ENCODE results near the gene FRS3.

DNA sequence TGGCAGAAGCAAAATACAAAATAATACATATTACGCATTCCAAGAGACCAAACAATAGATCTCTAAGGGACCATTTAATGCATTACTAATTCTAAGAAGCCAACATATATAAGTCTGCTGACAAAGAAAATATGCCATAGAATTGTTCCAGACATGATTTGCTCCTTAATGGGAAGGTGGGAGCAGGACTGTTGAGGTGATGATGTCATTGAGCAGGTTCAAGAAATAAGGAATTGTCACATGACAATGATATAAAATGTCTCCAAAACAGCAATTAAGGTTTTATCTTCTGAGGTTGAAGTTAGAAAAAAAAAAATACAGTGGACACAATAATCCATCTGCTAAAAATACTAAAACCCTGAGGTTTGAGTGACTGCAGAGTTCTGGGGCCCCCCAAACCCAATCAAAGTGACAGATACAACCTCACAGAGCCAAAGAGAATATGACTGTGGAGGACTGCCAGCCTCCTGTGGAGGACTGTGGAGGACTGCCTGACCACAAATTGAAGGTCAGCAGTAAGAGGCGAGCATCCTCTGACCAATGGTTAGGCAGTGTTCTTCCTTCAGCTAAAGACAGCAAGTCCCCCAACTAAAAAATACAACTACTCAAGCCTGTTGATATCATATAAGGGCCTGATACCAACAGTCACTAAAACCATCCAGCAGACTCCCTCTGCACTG lies 46.8 kb upstream of the FRS3 start:
- TF ChIP-seq EZH2 (IDR thresholded peaks at IDR 0.05; ENCODE audit: low read depth, unreplicated experiment) (no peak), JUNB (IDR thresholded peaks at IDR 0.05; ENCODE audit: unreplicated experiment) (no peak), POLR2AphosphoS5 (IDR thresholded peaks at IDR 0.05; ENCODE audit: low read depth) (no peak), CREB1 (CRISPR knock-in tag; IDR thresholded peaks at IDR 0.05; ENCODE audit: low read depth) (no peak), EZH2phosphoT487 (IDR thresholded peaks at IDR 0.05; ENCODE audit: unreplicated experiment) (no peak), STAT1 (IDR thresholded peaks at IDR 0.05; ENCODE audit: unreplicated experiment) (no peak)
- TF ChIP-seq, protein P1, sequence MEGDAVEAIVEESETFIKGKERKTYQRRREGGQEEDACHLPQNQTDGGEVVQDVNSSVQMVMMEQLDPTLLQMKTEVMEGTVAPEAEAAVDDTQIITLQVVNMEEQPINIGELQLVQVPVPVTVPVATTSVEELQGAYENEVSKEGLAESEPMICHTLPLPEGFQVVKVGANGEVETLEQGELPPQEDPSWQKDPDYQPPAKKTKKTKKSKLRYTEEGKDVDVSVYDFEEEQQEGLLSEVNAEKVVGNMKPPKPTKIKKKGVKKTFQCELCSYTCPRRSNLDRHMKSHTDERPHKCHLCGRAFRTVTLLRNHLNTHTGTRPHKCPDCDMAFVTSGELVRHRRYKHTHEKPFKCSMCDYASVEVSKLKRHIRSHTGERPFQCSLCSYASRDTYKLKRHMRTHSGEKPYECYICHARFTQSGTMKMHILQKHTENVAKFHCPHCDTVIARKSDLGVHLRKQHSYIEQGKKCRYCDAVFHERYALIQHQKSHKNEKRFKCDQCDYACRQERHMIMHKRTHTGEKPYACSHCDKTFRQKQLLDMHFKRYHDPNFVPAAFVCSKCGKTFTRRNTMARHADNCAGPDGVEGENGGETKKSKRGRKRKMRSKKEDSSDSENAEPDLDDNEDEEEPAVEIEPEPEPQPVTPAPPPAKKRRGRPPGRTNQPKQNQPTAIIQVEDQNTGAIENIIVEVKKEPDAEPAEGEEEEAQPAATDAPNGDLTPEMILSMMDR (conservative IDR thresholded peaks at IDR 0.05; ENCODE audit: low read depth in 2 of 2) = no peak
- TF ChIP-seq, protein P2, sequence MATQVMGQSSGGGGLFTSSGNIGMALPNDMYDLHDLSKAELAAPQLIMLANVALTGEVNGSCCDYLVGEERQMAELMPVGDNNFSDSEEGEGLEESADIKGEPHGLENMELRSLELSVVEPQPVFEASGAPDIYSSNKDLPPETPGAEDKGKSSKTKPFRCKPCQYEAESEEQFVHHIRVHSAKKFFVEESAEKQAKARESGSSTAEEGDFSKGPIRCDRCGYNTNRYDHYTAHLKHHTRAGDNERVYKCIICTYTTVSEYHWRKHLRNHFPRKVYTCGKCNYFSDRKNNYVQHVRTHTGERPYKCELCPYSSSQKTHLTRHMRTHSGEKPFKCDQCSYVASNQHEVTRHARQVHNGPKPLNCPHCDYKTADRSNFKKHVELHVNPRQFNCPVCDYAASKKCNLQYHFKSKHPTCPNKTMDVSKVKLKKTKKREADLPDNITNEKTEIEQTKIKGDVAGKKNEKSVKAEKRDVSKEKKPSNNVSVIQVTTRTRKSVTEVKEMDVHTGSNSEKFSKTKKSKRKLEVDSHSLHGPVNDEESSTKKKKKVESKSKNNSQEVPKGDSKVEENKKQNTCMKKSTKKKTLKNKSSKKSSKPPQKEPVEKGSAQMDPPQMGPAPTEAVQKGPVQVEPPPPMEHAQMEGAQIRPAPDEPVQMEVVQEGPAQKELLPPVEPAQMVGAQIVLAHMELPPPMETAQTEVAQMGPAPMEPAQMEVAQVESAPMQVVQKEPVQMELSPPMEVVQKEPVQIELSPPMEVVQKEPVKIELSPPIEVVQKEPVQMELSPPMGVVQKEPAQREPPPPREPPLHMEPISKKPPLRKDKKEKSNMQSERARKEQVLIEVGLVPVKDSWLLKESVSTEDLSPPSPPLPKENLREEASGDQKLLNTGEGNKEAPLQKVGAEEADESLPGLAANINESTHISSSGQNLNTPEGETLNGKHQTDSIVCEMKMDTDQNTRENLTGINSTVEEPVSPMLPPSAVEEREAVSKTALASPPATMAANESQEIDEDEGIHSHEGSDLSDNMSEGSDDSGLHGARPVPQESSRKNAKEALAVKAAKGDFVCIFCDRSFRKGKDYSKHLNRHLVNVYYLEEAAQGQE (IDR thresholded peaks at IDR 0.05; ENCODE audit: unreplicated experiment) = no peak
- TF ChIP-seq, protein P3, sequence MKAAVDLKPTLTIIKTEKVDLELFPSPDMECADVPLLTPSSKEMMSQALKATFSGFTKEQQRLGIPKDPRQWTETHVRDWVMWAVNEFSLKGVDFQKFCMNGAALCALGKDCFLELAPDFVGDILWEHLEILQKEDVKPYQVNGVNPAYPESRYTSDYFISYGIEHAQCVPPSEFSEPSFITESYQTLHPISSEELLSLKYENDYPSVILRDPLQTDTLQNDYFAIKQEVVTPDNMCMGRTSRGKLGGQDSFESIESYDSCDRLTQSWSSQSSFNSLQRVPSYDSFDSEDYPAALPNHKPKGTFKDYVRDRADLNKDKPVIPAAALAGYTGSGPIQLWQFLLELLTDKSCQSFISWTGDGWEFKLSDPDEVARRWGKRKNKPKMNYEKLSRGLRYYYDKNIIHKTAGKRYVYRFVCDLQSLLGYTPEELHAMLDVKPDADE (IDR thresholded peaks at IDR 0.05) = no peak

Data from GM23338 (cell line).